Measurements from ENCODE around the gene TMEM108.

DNA sequence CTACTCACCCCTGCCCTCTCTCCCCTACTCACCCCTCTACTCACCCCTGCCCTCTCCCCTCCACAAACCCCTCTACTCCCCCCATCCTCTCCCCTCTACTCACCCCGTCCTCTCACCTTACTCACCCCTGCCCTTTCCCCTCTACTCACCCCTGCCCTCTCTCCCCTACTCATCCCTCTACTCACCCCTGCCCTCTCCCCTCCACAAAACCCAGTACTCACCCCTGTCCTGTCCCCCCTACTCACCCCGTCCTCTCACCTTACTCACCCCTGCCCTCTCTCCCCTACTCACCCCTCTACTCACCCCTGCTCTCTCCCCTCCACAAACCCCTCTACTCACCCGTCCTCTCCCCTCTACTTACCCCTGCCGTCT is 375.8 kb downstream of the TMEM108 start:
- TF ChIP-seq CTCF (IDR thresholded peaks at IDR 0.05) (no peak), POLR2A (IDR thresholded peaks at IDR 0.05) (no peak)
